Testis (tissue), 3 donors: ENCODE results near the gene ITGA11. TPM values are rescaled to one million over a fixed set of nuclear protein-coding genes. Genes with fewer than 3 reads are reported as not detected.

Source experiments
- DNase-seq: peaks from one replicate; pipeline ENCODE4 v3.0.0-alpha.2; 2019
- H3K27ac ChIP-seq, 2 donors: fragments of 200-600 bp; sonication (generic); one replicate each; pipeline ENCODE4 v1.5.1; 2019
- H3K27me3 ChIP-seq: fragments of 200-600 bp; sonication (generic); one replicate; pipeline ENCODE4 v1.5.1; 2019
- H3K36me3 ChIP-seq: fragments of 200-600 bp; sonication (generic); one replicate; pipeline ENCODE4 v1.5.1; 2017; ENCODE audit warnings: low read depth; ENCODE audit errors: missing control alignments
- H3K4me1 ChIP-seq: fragments of 200-600 bp; sonication (generic); one replicate; pipeline ENCODE4 v1.5.1; 2019
- H3K4me3 ChIP-seq, 2 donors: fragments of 200-600 bp; sonication (generic); one replicate each; pipeline ENCODE4 v1.5.1; 2017 to 2019
- H3K9me3 ChIP-seq: fragments of 200-600 bp; sonication (generic); one replicate; pipeline ENCODE4 v1.5.1; 2017
- POLR2A ChIP-seq: fragments of 450-650 bp; IDR thresholded peaks from one replicate; pipeline ENCODE4 v1.6.1; 2017; ENCODE audit warnings: antibody characterized with exemption, mild to moderate bottlenecking, moderate library complexity
- WGBS, 2 donors: methylation state at CpG; one replicate each; pipeline ENCODE4 v1.1.5; 2018; 5-methylcytosine and 5-hydroxymethylcytosine counted together
- intact Hi-C: fragments of 100-400 bp; cut with DNase I; formaldehyde crosslinking; loops from one replicate; pipeline ENCODE4 v1.15.1; 2023; ENCODE audit warnings: low total_unique reads
- polyA plus RNA-seq: library from polyadenylated mRNA; stranded (reverse); fragments of 350-450 nt; fragmentation: Illumina TruSeq; extraction: RNeasy Lipid Tissue Mini Kit (QIAGEN cat#74804); gene quantifications from one replicate; pipeline ENCODE4 v1.2.3, GENCODE V29; 2014; ENCODE audit warnings: low read depth, low replicate concordance; ENCODE audit not compliant: insufficient read depth
- total RNA-seq, 2 donors: library from RNA; depleted of rRNA; stranded (reverse); fragments of >200 nt; gene quantifications; one replicate each; pipeline ENCODE4 v1.2.3, GENCODE V29; 2016
- TF ChIP-seq, protein P1 (sequence below), 3 experiments: fragments of 450-650 bp in 2 of 3; fragments of 200-600 bp in 1 of 3; sonication (generic) in 1 of 3; IDR thresholded peaks; one replicate each; pipeline ENCODE4 v1.5.1; 2016 to 2019; ENCODE audit warnings: antibody characterized with exemption in 3 of 3, mild to moderate bottlenecking in 2 of 3, moderate library complexity in 1 of 3

The ITGA11 gene
- total and polyA plus RNA-seq, 3 donors from 2014 or later = 4.3 to 6.6 (median 5.6) TPM

DNA sequence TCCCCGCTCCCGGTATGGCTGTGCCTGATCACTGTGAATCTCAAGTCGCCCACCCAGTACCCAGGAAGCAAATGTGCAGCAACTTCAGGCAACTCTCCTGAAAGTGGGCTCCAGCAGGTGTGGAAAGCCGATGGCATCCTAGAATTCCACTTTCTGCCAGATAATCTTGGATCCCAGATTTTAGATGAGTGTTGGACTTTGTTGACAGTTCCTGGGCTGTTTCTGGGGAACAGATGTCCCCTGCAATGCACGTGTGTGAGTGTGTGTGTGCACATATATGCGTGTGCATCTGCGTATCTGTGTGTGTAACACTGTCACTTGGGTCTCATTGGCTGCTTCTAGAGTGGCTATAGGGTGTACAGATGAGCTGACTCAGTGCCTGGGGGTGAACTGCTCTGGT, 95.4 kb downstream of the ITGA11 start:
- intact Hi-C loops = no loop called here
- Histone ChIP-seq H3K27me3 (no peaks in the 10 kb centered on the region), H3K9me3 (no peaks in the 10 kb centered on the region), H3K4me1 (peaks cover 24% of the 10 kb centered on the region), H3K36me3 (no peaks in the 10 kb centered on the region), H3K4me3 (no peak overlapping the region), H3K27ac (no peak overlapping the region)
- DNase-seq = no peak
- TF ChIP-seq, protein P1, sequence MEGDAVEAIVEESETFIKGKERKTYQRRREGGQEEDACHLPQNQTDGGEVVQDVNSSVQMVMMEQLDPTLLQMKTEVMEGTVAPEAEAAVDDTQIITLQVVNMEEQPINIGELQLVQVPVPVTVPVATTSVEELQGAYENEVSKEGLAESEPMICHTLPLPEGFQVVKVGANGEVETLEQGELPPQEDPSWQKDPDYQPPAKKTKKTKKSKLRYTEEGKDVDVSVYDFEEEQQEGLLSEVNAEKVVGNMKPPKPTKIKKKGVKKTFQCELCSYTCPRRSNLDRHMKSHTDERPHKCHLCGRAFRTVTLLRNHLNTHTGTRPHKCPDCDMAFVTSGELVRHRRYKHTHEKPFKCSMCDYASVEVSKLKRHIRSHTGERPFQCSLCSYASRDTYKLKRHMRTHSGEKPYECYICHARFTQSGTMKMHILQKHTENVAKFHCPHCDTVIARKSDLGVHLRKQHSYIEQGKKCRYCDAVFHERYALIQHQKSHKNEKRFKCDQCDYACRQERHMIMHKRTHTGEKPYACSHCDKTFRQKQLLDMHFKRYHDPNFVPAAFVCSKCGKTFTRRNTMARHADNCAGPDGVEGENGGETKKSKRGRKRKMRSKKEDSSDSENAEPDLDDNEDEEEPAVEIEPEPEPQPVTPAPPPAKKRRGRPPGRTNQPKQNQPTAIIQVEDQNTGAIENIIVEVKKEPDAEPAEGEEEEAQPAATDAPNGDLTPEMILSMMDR (IDR thresholded peaks at IDR 0.05) = no peak
- no peak for TF ChIP-seq POLR2A
- 87% methylated on average over 7 of the region's 7 CpGs; no CpG with 5 or more reads in 1 of the 2 donors for WGBS, 2 donors

DNA sequence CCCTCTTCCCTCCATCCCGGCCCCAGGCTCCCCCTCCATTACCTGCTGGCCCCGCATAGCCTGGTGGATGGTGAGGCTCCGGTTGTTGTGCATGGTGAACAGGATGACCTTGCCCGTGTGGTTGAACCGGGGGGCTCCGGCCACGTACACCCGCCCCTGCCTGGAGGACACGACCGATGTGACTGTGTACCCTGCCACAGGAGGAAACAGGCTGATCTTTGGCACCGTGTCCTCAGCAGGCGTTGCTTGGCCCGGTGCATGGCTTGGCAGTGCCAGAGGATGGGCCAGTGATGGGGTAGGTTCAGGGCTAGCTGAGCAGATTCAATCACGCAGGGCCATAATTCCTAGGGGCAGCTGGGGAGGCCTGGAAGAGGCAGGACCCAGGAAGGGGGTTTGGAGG, 96.3 kb downstream of the ITGA11 start:
- no peak for TF ChIP-seq POLR2A
- TF ChIP-seq, protein P1 (IDR thresholded peaks at IDR 0.05) = no peak
- Histone ChIP-seq H3K27me3 (no peaks in the 10 kb centered on the region), H3K27ac (no peak overlapping the region), H3K9me3 (no peaks in the 10 kb centered on the region), H3K36me3 (no peaks in the 10 kb centered on the region), H3K4me1 (peaks cover 20% of the 10 kb centered on the region), H3K4me3 (no peak overlapping the region)
- 85 to 98% methylated on average over 2 to 14 of the region's 14 CpGs for WGBS, 2 donors
- intact Hi-C loops = no loop called here
- DNase-seq = no peak

GRCh38 chr15:68335251-68335650, 96.7 kb downstream of the ITGA11 start:
- DNase-seq = no peak
- intact Hi-C loops = no loop called here
- H3K4me1 ChIP-seq = peaks cover 19% of the 10 kb centered on the region
- no peaks in the 10 kb centered on the region for H3K36me3 ChIP-seq
- no peaks in the 10 kb centered on the region for H3K9me3 ChIP-seq
- no peak overlapping the region for H3K27ac ChIP-seq
- TF ChIP-seq, protein P1 (IDR thresholded peaks at IDR 0.05) = no peak
- TF ChIP-seq POLR2A = no peak
- no peaks in the 10 kb centered on the region for H3K27me3 ChIP-seq
- 100% methylated on average over 1 of the region's 1 CpG for WGBS, 2 donors
- H3K4me3 ChIP-seq = no peak overlapping the region

DNA sequence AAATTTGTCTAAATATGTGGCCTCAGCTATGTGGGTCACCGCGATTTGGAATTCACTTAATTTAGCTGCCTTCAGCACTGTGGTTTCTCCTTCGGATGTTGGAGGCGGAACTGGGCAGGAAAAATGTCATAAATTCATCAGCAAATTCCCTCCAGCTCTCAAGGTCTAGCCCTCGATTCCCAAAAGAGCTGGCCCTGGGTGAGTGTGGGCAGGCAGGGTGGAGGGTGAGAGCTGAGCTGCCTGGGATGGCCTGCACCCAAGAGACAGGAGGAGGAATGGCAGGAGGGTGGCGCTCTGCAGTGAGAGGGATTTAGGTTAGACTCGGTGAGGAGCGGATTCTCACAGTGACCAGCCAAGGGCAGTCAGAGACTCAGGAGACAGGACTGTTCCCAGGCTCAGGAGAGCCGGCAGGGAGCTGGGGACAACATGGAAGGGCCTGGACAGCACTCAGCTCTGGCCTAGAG, 97.3 kb downstream of the ITGA11 start:
- TF ChIP-seq POLR2A = no peak
- TF ChIP-seq, protein P1 (IDR thresholded peaks at IDR 0.05) = no peak
- Histone ChIP-seq H3K4me3 (no peak overlapping the region), H3K27ac (peak overlapping the region in 1 of 2 donors; percentile 30), H3K36me3 (no peaks in the 10 kb centered on the region), H3K9me3 (no peaks in the 10 kb centered on the region), H3K27me3 (no peaks in the 10 kb centered on the region), H3K4me1 (peaks cover 19% of the 10 kb centered on the region)
- intact Hi-C loops = no loop called here
- DNase-seq = no peak
- WGBS, 2 donors = 62 to 81% methylated on average over 9 of the region's 9 CpGs

- WGBS, 2 donors = 75 to 78% methylated on average over 8 of the region's 8 CpGs
- no peak for TF ChIP-seq POLR2A
- TF ChIP-seq, protein P1 (IDR thresholded peaks at IDR 0.05) = no peak
- Histone ChIP-seq H3K4me3 (no peak overlapping the region), H3K27ac (peak overlapping the region in 1 of 2 donors; percentile 30), H3K9me3 (no peaks in the 10 kb centered on the region), H3K36me3 (no peaks in the 10 kb centered on the region), H3K4me1 (peaks cover 19% of the 10 kb centered on the region), H3K27me3 (no peaks in the 10 kb centered on the region)
- intact Hi-C loops = no loop called here
- no peak for DNase-seq
Measured at GRCh38 chr15:68333775-68334470, 98.0 kb downstream of the ITGA11 start.
